Activated CD4-positive, alpha-beta T cell treated with anti-CD3 and anti-CD28 coated beads, Interleukin-2, Interleukin-6, amounts not matched to agents 100 ng/mL and 50 ng/mL, durations not matched to agents 16 hours and 8 hours (primary cell): ENCODE results near the gene HTT.

Experiments
- DNase-seq: peaks from one replicate; pipeline ENCODE4 v3.0.0-alpha.2; 2020

The HTT gene

DNA sequence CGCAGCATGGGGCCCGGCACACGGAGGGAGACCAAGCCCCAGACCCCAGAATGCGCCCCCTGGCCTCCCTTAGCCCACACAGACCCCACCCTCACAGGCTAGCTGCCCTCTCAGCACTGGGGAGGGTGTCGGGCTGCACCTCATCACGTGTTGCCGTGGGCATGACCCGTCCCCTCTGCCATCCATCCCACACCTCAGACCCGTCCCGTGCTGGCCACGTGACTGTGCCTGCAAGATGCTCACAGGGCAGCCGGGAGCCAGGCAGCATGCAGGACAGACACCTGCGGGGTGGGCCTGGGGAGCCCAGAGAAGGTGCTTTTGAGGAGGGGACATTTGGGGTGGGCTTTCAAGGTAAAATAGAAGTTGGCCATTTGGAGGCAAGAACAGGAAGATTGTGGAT lies 179.3 kb downstream of the HTT start:
- no peak for DNase-seq

GRCh38 chr4:3254302-3255131 lies 180.0 kb downstream of the HTT start:
- DNase-seq, result no peak

DNA sequence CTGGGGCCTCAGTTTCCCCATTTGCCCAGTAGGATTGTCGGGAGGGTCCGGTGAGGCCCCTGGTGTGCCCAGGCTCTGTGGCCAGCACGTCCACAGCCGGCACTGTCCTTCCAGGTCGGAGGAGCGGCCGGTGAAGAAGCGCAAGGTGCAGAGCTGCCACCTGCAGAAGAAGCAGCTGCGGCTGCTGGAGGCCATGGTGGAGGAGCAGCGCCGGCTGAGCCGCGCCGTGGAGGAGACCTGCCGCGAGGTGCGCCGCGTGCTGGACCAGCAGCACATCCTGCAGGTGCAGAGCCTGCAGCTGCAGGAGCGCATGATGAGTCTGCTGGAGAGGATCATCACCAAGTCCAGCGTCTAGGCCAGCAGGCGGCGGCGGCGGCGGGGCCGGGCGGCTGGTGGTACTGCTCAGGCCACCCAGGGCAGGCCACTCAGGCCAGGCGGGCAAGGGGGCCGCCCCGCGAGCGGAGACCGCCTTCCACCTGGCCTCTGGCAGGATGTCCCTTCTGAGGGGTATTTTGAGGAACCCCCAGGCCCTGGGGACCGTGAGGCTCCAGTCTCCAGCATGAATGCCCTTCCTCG lies 181.2 kb downstream of the HTT start:
- no peak for DNase-seq

- no peak for DNase-seq
Observed at GRCh38 chr4:3256230-3257102, 182.0 kb downstream of the HTT start.

GRCh38 chr4:3257103-3257555 lies 182.6 kb downstream of the HTT start:
- no peak for DNase-seq

GRCh38 chr4:3257556-3258482 lies 183.3 kb downstream of the HTT start:
- DNase-seq, result no peak

- no peak for DNase-seq
Observed at GRCh38 chr4:3261411-3262207, 187.1 kb downstream of the HTT start.

DNA sequence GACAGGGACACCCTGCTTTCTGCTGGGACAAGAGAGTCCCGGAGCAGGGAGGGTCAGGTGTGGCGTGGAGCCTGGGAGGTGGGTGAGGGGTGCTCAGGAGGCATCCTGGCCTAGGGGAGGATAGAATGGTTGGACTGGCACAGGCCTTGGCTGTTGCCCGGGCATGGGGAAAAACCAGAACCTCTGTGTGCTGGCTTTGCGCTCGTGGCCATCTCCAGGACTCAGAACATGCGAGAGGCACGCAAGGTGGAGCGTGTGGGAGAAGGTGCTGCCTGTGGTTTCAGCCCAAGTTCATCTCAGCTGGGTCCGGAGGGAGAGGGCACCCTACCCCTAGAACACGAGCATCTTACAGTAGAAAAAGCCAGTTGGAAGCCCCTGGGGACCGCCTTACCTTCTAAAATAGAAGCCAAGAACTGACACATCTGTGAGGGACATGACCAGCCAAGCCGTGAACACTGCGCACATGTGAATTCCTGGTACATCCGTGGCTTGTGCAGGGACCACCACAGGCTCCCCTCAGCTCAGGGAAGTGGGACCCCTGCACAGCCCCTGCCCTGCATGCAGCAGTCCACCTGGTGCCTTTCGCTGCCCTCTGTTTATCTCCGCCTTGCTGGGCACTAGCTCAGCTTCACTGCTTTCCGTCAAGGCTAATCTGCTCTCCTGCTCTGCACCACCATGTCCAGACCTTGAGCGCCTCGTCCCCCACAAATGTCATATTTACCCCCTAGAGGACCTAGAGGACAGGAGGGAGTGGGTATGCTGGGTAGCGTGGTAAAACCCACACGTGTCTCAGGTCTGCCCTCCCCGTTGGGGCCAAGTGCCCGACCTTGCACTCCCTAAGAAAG lies 187.9 kb downstream of the HTT start:
- DNase-seq, result no peak

GRCh38 chr4:3263053-3263875 lies 188.8 kb downstream of the HTT start:
- no peak for DNase-seq

GRCh38 chr4:3263876-3264193 lies 189.4 kb downstream of the HTT start:
- DNase-seq, result no peak

DNA sequence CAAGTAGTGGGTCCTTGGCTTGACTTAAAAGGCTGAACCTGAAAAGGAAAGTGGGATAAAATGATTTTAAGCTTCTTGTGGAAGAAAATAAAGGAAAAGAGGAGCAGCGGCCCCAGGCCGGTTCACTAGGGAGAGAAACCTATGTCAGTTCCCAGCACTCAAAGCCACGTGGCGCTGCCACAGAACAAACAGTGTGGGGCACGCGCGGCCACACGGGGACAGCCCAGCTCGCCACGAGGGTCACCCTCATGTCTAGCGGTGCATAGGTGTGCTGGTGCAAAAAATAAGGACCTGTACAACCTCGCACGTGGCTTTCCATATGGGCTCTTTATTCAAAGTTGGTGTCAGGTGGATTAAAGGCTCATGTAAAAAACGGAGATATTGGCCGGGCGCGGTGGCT lies 191.6 kb downstream of the HTT start:
- no peak for DNase-seq

- DNase-seq, result no peak
Observed at GRCh38 chr4:3267576-3268394, 193.3 kb downstream of the HTT start.

DNA sequence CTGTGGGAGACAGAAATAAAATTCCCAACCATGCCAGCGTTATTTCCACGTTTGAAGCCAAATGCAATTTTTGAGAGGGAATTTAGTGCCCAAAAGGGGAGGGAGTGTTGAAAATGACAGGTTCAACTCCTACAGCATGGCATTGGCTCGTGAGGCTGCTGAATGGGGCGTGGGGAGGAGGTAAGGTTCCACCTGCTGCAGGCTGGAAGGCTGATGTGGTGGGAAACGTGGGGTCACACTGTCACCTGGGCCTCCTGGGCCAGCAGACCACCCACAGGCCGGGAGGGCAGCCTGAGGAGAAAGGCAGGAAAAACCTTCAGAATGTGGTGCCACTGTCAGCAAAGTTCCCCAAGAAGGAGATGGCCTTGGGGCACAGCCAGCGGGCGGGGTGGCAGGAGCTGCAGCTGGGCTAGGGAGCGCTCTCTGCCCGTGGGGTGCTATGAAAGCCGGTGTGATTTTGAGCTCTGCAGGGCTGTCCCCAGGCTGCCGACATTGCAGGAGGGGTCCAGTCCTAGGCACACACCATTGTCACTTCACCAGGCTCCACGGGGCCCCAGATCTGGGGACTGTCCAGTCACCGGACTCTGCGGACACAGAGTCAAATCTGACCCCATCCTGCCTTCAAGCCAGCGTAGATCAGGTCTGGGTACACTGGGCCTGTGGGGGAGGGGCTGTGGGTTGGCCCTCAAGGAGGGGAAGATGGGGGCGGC lies 194.1 kb downstream of the HTT start:
- no peak for DNase-seq

GRCh38 chr4:3269105-3269927 lies 194.8 kb downstream of the HTT start:
- DNase-seq, result no peak

GRCh38 chr4:3269991-3270611 lies 195.6 kb downstream of the HTT start:
- no peak for DNase-seq

GRCh38 chr4:3271131-3271530 lies 196.7 kb downstream of the HTT start:
- DNase-seq, result no peak

DNA sequence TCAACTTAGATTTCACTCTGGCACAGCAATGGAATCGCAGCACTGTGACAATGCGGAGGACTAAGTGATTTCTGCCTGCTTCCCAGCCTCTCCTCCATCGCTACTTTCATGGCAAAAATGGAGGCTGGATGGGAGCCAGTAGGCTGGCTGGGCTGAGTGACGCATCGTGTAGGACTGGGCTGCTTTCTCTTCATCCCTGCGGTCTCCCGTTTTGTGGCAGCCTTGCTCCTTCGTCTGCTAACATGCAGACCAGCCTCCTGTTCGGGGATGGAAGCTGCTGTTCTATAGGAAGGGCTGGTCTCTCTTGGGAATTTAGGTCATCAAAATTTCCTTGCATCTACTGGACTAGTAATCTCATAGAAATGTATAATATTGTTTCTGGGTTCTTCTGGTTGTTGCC lies 202.5 kb downstream of the HTT start:
- no peak for DNase-seq
